H9 (cell line): Measurements from ENCODE around the gene CSRNP3. TPM values are rescaled to one million over a fixed set of nuclear protein-coding genes. Genes with fewer than 3 reads are reported as not detected.
A peak's percentile ranks its signal among the peaks of the same experiment; 100 is the strongest.

Experiments used
- DNase-seq: peaks from one replicate; pipeline ENCODE4 v3.0.0-alpha.2; 2017
- H2AFZ ChIP-seq: one replicate; pipeline ENCODE4 v1.6.1; 2013; ENCODE audit warnings: mild to moderate bottlenecking, low read length, control low read depth, moderate library complexity
- H2AK5ac ChIP-seq: 2 replicates; pipeline ENCODE4 v1.6.1; 2013; ENCODE audit warnings: low read length, control low read depth, mixed read lengths; ENCODE audit not compliant: insufficient read length
- H2BK120ac ChIP-seq: one replicate; pipeline ENCODE4 v1.6.1; 2013; ENCODE audit warnings: low read depth, mild to moderate bottlenecking, low read length, control low read depth, inconsistent platforms; ENCODE audit not compliant: poor library complexity, severe bottlenecking
- H2BK12ac ChIP-seq: 2 replicates; pipeline ENCODE4 v1.6.1; 2013; ENCODE audit warnings: low read length, control low read depth, mixed read lengths, low read depth; ENCODE audit not compliant: insufficient read length
- H2BK15ac ChIP-seq: 2 replicates; pipeline ENCODE4 v1.6.1; 2013; ENCODE audit warnings: low read depth, low read length, control low read depth
- H2BK20ac ChIP-seq: one replicate; pipeline ENCODE4 v1.6.1; 2013; ENCODE audit warnings: low read depth, mild to moderate bottlenecking, low read length, control low read depth, inconsistent platforms; ENCODE audit not compliant: poor library complexity, severe bottlenecking
- H2BK5ac ChIP-seq: 2 replicates; pipeline ENCODE4 v1.6.1; 2013; ENCODE audit warnings: low read length, control low read depth, mixed read lengths; ENCODE audit not compliant: insufficient read length
- H3K14ac ChIP-seq: 2 replicates; pipeline ENCODE4 v1.6.1; 2013; ENCODE audit warnings: low read length, control low read depth; ENCODE audit not compliant: insufficient read depth
- H3K18ac ChIP-seq: 2 replicates; pipeline ENCODE4 v1.6.1; 2013; ENCODE audit warnings: low read depth, mild to moderate bottlenecking, mixed read lengths, low read length, control low read depth; ENCODE audit not compliant: insufficient read length
- H3K23ac ChIP-seq: 2 replicates; pipeline ENCODE4 v1.6.1; 2013; ENCODE audit warnings: low read length, control low read depth, mixed read lengths, low read depth; ENCODE audit not compliant: insufficient read length
- H3K23me2 ChIP-seq: 2 replicates; pipeline ENCODE4 v1.6.1; 2013; ENCODE audit warnings: low read depth, mild to moderate bottlenecking, mixed read lengths, low read length, control low read depth; ENCODE audit not compliant: insufficient read length, poor library complexity, severe bottlenecking
- H3K27ac ChIP-seq: 2 replicates; pipeline ENCODE4 v1.5.1; 2013; ENCODE audit warnings: low read length, control low read depth, mixed read lengths, low read depth; ENCODE audit not compliant: insufficient read length
- H3K27me3 ChIP-seq: 2 replicates; pipeline ENCODE4 v1.6.1; 2013; ENCODE audit warnings: low read length, control low read depth, inconsistent platforms; ENCODE audit not compliant: insufficient read depth
- H3K4ac ChIP-seq: 2 replicates; pipeline ENCODE4 v1.6.1; 2013; ENCODE audit warnings: low read depth, mild to moderate bottlenecking, control low read depth, inconsistent platforms, low read length, moderate library complexity
- H3K4me1 ChIP-seq: 2 replicates; pipeline ENCODE4 v1.6.1; 2013; ENCODE audit warnings: low read length, control low read depth, inconsistent platforms; ENCODE audit not compliant: insufficient read depth
- H3K4me2 ChIP-seq: 2 replicates; pipeline ENCODE4 v1.6.1; 2013; ENCODE audit warnings: low read length, control low read depth, mixed read lengths; ENCODE audit not compliant: insufficient read length, insufficient read depth
- H3K56ac ChIP-seq: 2 replicates; pipeline ENCODE4 v1.6.1; 2013; ENCODE audit warnings: low read depth, mild to moderate bottlenecking, mixed read lengths, low read length, control low read depth; ENCODE audit not compliant: insufficient read length
- H3K79me1 ChIP-seq: 2 replicates; pipeline ENCODE4 v1.6.1; 2013; ENCODE audit warnings: low read depth, mild to moderate bottlenecking, moderate library complexity, low read length, control low read depth, inconsistent platforms; ENCODE audit not compliant: insufficient read depth, poor library complexity, severe bottlenecking
- H3K79me2 ChIP-seq: 2 replicates; pipeline ENCODE4 v1.6.1; 2013; ENCODE audit warnings: low read length, control low read depth, inconsistent platforms; ENCODE audit not compliant: insufficient read depth
- H3K9ac ChIP-seq: 2 replicates; pipeline ENCODE4 v1.6.1; 2013; ENCODE audit warnings: low read length, control low read depth, mixed read lengths; ENCODE audit not compliant: insufficient read length; ENCODE audit errors: extremely low read depth
- H3K9me3 ChIP-seq: one replicate; pipeline ENCODE4 v1.6.1; 2013; ENCODE audit warnings: low read depth, low read length, inconsistent platforms; ENCODE audit not compliant: control insufficient read depth
- H3T11ph ChIP-seq: one replicate; pipeline ENCODE4 v1.6.1; 2013; ENCODE audit warnings: mild to moderate bottlenecking, low read length, control low read depth, inconsistent platforms
- H4K20me1 ChIP-seq: one replicate; pipeline ENCODE4 v1.6.1; 2013; ENCODE audit not compliant: control insufficient read depth, insufficient read length, insufficient read depth
- H4K5ac ChIP-seq: 2 replicates; pipeline ENCODE4 v1.6.1; 2013; ENCODE audit warnings: low read depth, mild to moderate bottlenecking, mixed read lengths, low read length, control low read depth; ENCODE audit not compliant: insufficient read length
- H4K8ac ChIP-seq: replicated peaks from 2 replicates; pipeline ENCODE4 v1.6.1; 2013; ENCODE audit warnings: low read length, control low read depth, mixed read lengths, low read depth; ENCODE audit not compliant: insufficient read length
- H4K91ac ChIP-seq: 2 replicates; pipeline ENCODE4 v1.6.1; 2013; ENCODE audit warnings: low read depth, mild to moderate bottlenecking, moderate library complexity, mixed read lengths, low read length, control low read depth; ENCODE audit not compliant: insufficient read length
- H3K27ac Mint-ChIP-seq, 3 experiments: 2 replicates in 2 of 3; 3 replicates in 1 of 3; pipeline ENCODE4 v1.8.0; 2020 to 2021; ENCODE audit warnings: mixed read lengths in 3 of 3, mild to moderate bottlenecking in 1 of 3, moderate library complexity in 1 of 3
- H3K27me3 Mint-ChIP-seq: 2 replicates; pipeline ENCODE4 v1.8.0; 2021; ENCODE audit warnings: low read depth, mild to moderate bottlenecking, moderate library complexity, mixed read lengths
- H3K36me3 Mint-ChIP-seq, 3 experiments: 2 replicates in 2 of 3; 3 replicates in 1 of 3; pipeline ENCODE4 v1.8.0; 2020 to 2021; ENCODE audit warnings: low read depth in 3 of 3, mixed read lengths in 3 of 3; ENCODE audit not compliant: insufficient read depth in 1 of 3
- H3K4me1 Mint-ChIP-seq, 2 experiments: 2 replicates each; pipeline ENCODE4 v1.8.0; 2020; ENCODE audit warnings: mixed read lengths in 2 of 2
- H3K4me3 Mint-ChIP-seq, 2 experiments: 2 replicates in 1 of 2; 3 replicates in 1 of 2; pipeline ENCODE4 v1.8.0; 2020 to 2021; ENCODE audit warnings: mild to moderate bottlenecking in 2 of 2, mixed read lengths in 2 of 2, moderate library complexity in 1 of 2
- H3K9me3 Mint-ChIP-seq, 2 experiments: 2 replicates in 1 of 2; 3 replicates in 1 of 2; pipeline ENCODE4 v1.8.0; 2020; ENCODE audit warnings: mild to moderate bottlenecking in 2 of 2, mixed read lengths in 2 of 2, moderate library complexity in 1 of 2
- CTCF ChIP-seq: fragments of 200-600 bp; sonication (generic); conservative IDR thresholded peaks from 3 replicates; pipeline ENCODE4 v1.8.0; 2021; ENCODE audit warnings: antibody characterized with exemption, mild to moderate bottlenecking
- WGBS: extraction: QIAGEN DNeasy Blood & Tissue Kit; methylation state at CpG from one replicate; pipeline ENCODE4 v1.1.7; 2013; ENCODE audit warnings: missing lambda C conversion rate, low lambda C conversion rate, mixed read lengths; ENCODE audit not compliant: insufficient read length; ENCODE audit errors: extremely low coverage; 5-methylcytosine and 5-hydroxymethylcytosine counted together
- total RNA-seq: library from RNA; stranded (reverse); gene quantifications from 2 replicates; pipeline ENCODE4 v1.2.1, GENCODE V29; 2021

The CSRNP3 gene
- total RNA-seq, 1 experiment from 2014 or later, result 3.6 TPM

- H3K9me3 ChIP-seq, result no peaks in the 10 kb centered on the region
- no peak overlapping the region for H2BK120ac ChIP-seq
- H4K20me1 ChIP-seq, result no peaks in the 10 kb centered on the region
- no peak overlapping the region for H4K91ac ChIP-seq
- H3K4ac ChIP-seq, result no peak overlapping the region
- H3K27me3 ChIP-seq, result no peaks in the 10 kb centered on the region
- H3K79me2 ChIP-seq, result no peaks in the 10 kb centered on the region
- H3K18ac ChIP-seq, result no peak overlapping the region
- Mint-ChIP-seq H3K9me3 (no peaks in the 10 kb centered on the region), H3K27ac (no peak overlapping the region), H3K27me3 (no peaks in the 10 kb centered on the region), H3K4me3 (no peak overlapping the region), H3K4me1 (peaks cover 20 to 22% of the 10 kb centered on the region in 2 experiments), H3K36me3 (no peaks in the 10 kb centered on the region)
- H4K5ac ChIP-seq, result no peak overlapping the region
- H3K23ac ChIP-seq, result no peak overlapping the region
- no peak overlapping the region for H3K14ac ChIP-seq
- no peak overlapping the region for H3K56ac ChIP-seq
- H2AK5ac ChIP-seq, result no peak overlapping the region
- WGBS, result no CpG with 5 or more reads among the region's 3 CpGs
- no peak overlapping the region for H3K4me2 ChIP-seq
- TF ChIP-seq CTCF, result peak; percentile 22; the same call in 1 of the 3 replicates
- H3K27ac ChIP-seq, result no peak overlapping the region
- DNase-seq, result no peak
- H3K4me1 ChIP-seq, result no peaks in the 10 kb centered on the region
- no peak overlapping the region for H3T11ph ChIP-seq
- H2BK15ac ChIP-seq, result no peak overlapping the region
- H2BK12ac ChIP-seq, result no peak overlapping the region
- H2AFZ ChIP-seq, result no peak overlapping the region
- no peaks in the 10 kb centered on the region for H3K23me2 ChIP-seq
- H3K79me1 ChIP-seq, result no peaks in the 10 kb centered on the region
- H2BK5ac ChIP-seq, result no peak overlapping the region
- no peak overlapping the region for H3K9ac ChIP-seq
- H4K8ac ChIP-seq, result no peak overlapping the region
- H2BK20ac ChIP-seq, result no peak overlapping the region
Observed at GRCh38 chr2:165467921-165468320, 1.6 kb upstream of the CSRNP3 start.
